Osteocyte (in vitro differentiated cells): Measurements from ENCODE around the gene COIL. TPM values are rescaled to one million over a fixed set of nuclear protein-coding genes. Genes with fewer than 3 reads are reported as not detected.

Experiments used
- DNase-seq: peaks from one replicate; pipeline ENCODE4 v3.0.0; 2021; ENCODE audit warnings: mixed read lengths; ENCODE audit not compliant: unreplicated experiment; ENCODE audit errors: extremely low spot score
- H3K27ac Mint-ChIP-seq: one replicate; pipeline ENCODE4 v1.8.0; 2021; ENCODE audit warnings: mild to moderate bottlenecking, mixed read lengths; ENCODE audit not compliant: unreplicated experiment
- H3K27me3 Mint-ChIP-seq: one replicate; pipeline ENCODE4 v1.8.0; 2021; ENCODE audit warnings: mixed read lengths; ENCODE audit not compliant: unreplicated experiment
- H3K36me3 Mint-ChIP-seq: one replicate; pipeline ENCODE4 v1.8.0; 2021; ENCODE audit warnings: mixed read lengths; ENCODE audit not compliant: unreplicated experiment
- H3K4me1 Mint-ChIP-seq: one replicate; pipeline ENCODE4 v1.8.0; 2021; ENCODE audit warnings: mixed read lengths; ENCODE audit not compliant: unreplicated experiment
- H3K4me3 Mint-ChIP-seq: one replicate; pipeline ENCODE4 v1.8.0; 2021; ENCODE audit warnings: mild to moderate bottlenecking, moderate library complexity, mixed read lengths; ENCODE audit not compliant: unreplicated experiment
- H3K9me3 Mint-ChIP-seq: one replicate; pipeline ENCODE4 v1.8.0; 2021; ENCODE audit warnings: mixed read lengths; ENCODE audit not compliant: unreplicated experiment
- total RNA-seq: library from RNA; stranded (reverse); gene quantifications from 2 replicates; pipeline ENCODE4 v1.2.1, GENCODE V29; 2021
- TF ChIP-seq, protein P1 (sequence below): fragments of 200-600 bp; sonication (generic); IDR thresholded peaks from 2 replicates; pipeline ENCODE4 v1.5.0; 2021; ENCODE audit warnings: antibody characterized with exemption, mild to moderate bottlenecking, moderate library complexity

Gene COIL
- total RNA-seq, 1 donor from 2014 or later = 15.2 TPM

DNA sequence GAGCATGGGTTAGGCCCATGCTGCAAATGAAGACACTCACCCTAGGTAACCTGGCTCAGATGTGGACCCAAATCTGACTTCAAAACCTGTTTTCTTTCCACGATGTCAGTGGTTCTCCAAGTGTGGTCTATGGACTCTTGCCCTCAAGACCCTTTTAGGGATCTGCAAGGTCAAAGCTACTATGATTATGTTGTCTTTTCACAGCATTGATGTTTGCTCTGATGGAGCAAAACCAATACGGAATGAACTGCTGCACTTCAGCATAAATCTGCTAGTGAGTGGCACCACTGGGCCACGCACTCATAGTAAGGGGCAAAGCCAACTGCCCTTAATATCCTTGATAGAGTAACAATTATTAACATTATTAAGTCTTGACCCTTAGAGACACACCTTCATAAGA is 25.4 kb downstream of the COIL start:
- Mint-ChIP-seq H3K36me3 (peaks cover 35% of the 10 kb centered on the region), H3K4me1 (no peaks in the 10 kb centered on the region), H3K27ac (no peak overlapping the region), H3K27me3 (no peaks in the 10 kb centered on the region), H3K9me3 (peaks cover 2% of the 10 kb centered on the region), H3K4me3 (no peak overlapping the region)
- TF ChIP-seq, protein P1, sequence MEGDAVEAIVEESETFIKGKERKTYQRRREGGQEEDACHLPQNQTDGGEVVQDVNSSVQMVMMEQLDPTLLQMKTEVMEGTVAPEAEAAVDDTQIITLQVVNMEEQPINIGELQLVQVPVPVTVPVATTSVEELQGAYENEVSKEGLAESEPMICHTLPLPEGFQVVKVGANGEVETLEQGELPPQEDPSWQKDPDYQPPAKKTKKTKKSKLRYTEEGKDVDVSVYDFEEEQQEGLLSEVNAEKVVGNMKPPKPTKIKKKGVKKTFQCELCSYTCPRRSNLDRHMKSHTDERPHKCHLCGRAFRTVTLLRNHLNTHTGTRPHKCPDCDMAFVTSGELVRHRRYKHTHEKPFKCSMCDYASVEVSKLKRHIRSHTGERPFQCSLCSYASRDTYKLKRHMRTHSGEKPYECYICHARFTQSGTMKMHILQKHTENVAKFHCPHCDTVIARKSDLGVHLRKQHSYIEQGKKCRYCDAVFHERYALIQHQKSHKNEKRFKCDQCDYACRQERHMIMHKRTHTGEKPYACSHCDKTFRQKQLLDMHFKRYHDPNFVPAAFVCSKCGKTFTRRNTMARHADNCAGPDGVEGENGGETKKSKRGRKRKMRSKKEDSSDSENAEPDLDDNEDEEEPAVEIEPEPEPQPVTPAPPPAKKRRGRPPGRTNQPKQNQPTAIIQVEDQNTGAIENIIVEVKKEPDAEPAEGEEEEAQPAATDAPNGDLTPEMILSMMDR = no peak
- no peak for DNase-seq

DNA sequence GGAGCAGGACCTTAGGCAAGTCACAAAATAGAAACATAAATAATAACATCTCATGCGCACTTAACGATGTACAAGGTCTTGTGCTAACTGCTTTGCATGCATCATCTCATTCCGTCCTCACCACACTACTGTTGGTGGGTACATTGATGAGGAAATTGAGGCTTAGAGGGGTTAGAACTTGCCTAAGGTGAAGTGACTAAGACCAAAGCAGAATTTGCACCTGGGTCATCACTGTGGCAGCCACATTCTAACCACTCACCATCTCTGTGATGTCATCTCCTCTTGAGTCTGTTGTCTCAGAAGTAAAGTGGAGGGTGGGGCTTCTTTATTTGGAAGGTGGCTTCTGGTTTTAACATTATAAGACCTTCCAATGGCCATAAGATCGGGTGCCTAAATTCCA is 26.6 kb downstream of the COIL start:
- TF ChIP-seq, protein P1 = no peak
- Mint-ChIP-seq H3K9me3 (peaks cover 14% of the 10 kb centered on the region), H3K36me3 (peaks cover 32% of the 10 kb centered on the region), H3K4me3 (no peak overlapping the region), H3K27me3 (no peaks in the 10 kb centered on the region), H3K4me1 (no peaks in the 10 kb centered on the region), H3K27ac (no peak overlapping the region)
- no peak for DNase-seq

DNA sequence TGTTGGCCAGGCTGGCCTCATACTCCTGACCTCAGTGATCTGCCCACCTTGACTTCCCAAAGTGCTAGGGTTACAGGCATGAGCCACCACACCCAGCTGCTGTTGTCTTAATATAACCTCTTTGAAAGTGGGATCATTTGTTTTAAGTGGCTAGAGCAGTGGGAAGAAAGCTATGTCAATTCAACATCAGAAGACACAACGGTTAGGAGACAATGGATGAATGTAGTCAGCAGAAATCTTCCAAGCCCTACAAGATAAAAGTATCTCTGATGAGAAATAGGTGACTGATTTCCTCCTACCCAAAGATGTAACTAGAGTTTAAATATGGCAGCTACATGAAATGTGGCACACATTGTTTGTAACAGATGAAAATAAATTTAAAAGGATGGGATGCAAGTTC is 27.0 kb downstream of the COIL start:
- Mint-ChIP-seq H3K4me1 (no peaks in the 10 kb centered on the region), H3K9me3 (peaks cover 16% of the 10 kb centered on the region)

DNA sequence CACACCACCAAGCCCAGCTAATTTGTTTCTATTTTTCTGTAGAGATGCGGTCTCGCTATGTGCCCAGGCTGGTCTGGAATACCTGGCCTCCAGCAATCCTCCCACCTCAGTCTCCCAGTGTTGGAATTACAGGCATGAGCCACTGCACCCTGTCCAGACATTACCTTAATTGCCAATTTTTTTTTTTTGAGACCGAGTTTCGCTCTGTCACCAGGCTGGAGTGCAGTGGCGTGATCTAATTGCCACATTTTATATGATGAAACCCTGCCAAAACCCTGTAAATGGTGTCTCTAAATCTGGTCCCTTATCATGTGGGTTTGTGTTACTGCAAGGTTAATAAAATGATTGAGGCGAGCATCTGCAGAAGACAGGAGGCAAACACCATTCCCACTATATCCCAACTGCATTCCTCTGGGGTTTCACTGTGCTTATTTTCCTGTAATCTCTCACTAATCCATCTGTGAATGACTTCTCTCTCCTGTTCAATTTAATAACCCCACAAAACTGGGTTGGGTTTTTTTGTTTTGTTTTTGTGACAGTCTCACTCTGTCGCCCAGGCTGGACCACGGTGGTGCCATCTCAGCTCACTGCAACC is 27.6 kb downstream of the COIL start:
- H3K4me3 Mint-ChIP-seq = no peak overlapping the region
- no peak for DNase-seq
- peaks cover 24% of the 10 kb centered on the region for H3K36me3 Mint-ChIP-seq
- no peaks in the 10 kb centered on the region for H3K27me3 Mint-ChIP-seq
- TF ChIP-seq, protein P1 = no peak
- H3K4me1 Mint-ChIP-seq = no peaks in the 10 kb centered on the region
- no peak overlapping the region for H3K27ac Mint-ChIP-seq
- H3K9me3 Mint-ChIP-seq = peaks cover 16% of the 10 kb centered on the region

More for the DNA sequence above, 27.0 kb downstream of the COIL start:
- Mint-ChIP-seq H3K27me3 (no peaks in the 10 kb centered on the region), H3K4me3 (no peak overlapping the region), H3K36me3 (peaks cover 30% of the 10 kb centered on the region), H3K27ac (no peak overlapping the region)
- no peak for DNase-seq
- TF ChIP-seq, protein P1 = no peak

DNA sequence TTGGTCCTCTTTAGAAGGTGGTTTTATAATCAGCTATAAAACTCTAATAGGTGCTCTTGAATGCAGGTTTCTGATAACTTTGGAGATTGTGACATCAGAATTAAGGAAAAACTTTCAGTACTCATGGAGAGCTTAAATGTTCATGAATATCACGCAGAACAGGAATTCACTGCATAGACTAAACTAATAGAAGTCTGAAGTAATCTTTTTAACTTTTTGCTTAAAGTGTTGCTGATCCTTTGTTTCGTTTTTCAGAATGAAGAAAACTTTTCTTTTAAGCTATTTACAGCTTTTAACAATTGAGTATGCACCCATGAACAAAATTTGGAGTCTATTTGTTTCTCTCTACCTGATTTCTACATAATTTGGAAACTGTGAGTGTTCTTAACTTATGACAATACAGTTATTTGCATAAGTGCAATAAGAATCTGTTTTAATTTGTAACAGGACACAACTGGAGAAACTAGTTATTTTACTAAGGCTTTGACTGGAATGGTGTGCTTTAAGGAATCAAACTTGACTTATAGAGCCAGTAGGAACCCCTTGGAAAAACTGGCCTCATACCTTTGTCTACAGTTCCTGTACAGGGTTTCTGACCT is 30.0 kb downstream of the COIL start:
- no peak overlapping the region for H3K4me3 Mint-ChIP-seq
- no peaks in the 10 kb centered on the region for H3K27me3 Mint-ChIP-seq
- no peak overlapping the region for H3K27ac Mint-ChIP-seq
- no peaks in the 10 kb centered on the region for H3K4me1 Mint-ChIP-seq
- TF ChIP-seq, protein P1 = no peak
- DNase-seq = no peak
- peaks cover 7% of the 10 kb centered on the region for H3K36me3 Mint-ChIP-seq
- H3K9me3 Mint-ChIP-seq = peaks cover 16% of the 10 kb centered on the region
